HepG2 (cell line): ENCODE data around the gene OPRL1. TPM values are rescaled to one million over a fixed set of nuclear protein-coding genes. Genes with fewer than 3 reads are reported as not detected.

Source experiments
- ARNT2 ChIP-seq: sonication (generic); formaldehyde crosslinking; IDR thresholded peaks from 2 replicates; pipeline ENCODE4 v1.8.0; 2022; ENCODE audit warnings: mild to moderate bottlenecking, low read depth, missing genetic modification reagents, moderate library complexity
- HDAC6 ChIP-seq: fragments of 200-600 bp; sonication (generic); IDR thresholded peaks from 2 replicates; pipeline ENCODE4 v1.7.0; 2017; ENCODE audit warnings: mild to moderate bottlenecking, antibody characterized with exemption, low read length, low read depth
- SP1 ChIP-seq, 2 experiments: fragments of 450-650 bp in 1 of 2; sonication (generic) in 1 of 2; formaldehyde crosslinking in 1 of 2; IDR thresholded peaks; 2 replicates each; pipeline versions ENCODE4 v1.4.0 to v1.6.1; 2016 to 2020; ENCODE audit warnings: missing genetic modification reagents in 1 of 2
- TBP ChIP-seq: sonication (generic); formaldehyde crosslinking; IDR thresholded peaks from 2 replicates; pipeline ENCODE4 v1.5.0; 2020; ENCODE audit warnings: missing genetic modification reagents
- ZNF841 ChIP-seq: sonication (generic); formaldehyde crosslinking; IDR thresholded peaks from 2 replicates; pipeline ENCODE4 v1.8.1; 2023; ENCODE audit warnings: missing genetic modification reagents, borderline replicate concordance
- ZSCAN29 ChIP-seq: sonication (generic); formaldehyde crosslinking; conservative IDR thresholded peaks from 2 replicates; pipeline ENCODE4 v1.4.0; 2020; ENCODE audit warnings: mild to moderate bottlenecking, missing genetic modification reagents
- polyA plus RNA-seq, 8 experiments: library from polyadenylated mRNA; depleted of rRNA in 3 of 8; stranded (reverse) in 7 of 8; unstranded in 1 of 8; fragments of >200 nt; fragmentation: Illumina TruSeq in 4 of 8; extraction: Trizol in 4 of 8; gene quantifications; 2 replicates each; pipeline versions ENCODE4 v1.2.1 to v1.2.3, GENCODE V29; 2011 to 2016; ENCODE audit warnings: low read depth in 4 of 8, missing spikeins in 1 of 8, mixed read lengths in 1 of 8; ENCODE audit not compliant: insufficient read depth in 1 of 8
- total RNA-seq, 5 experiments: library from RNA; depleted of rRNA; stranded (reverse); fragments of >200 nt; fragmentation: Illumina TruSeq; extraction: Trizol; gene quantifications; 2 replicates each; pipeline ENCODE4 v1.2.3, GENCODE V29; 2016; ENCODE audit warnings: low read depth in 1 of 5
- TF ChIP-seq, protein P1 (sequence below): sonication (generic); formaldehyde crosslinking; IDR thresholded peaks from 2 replicates; pipeline ENCODE4 v1.4.0; 2020; ENCODE audit warnings: mild to moderate bottlenecking, missing genetic modification reagents
- TF ChIP-seq, protein P2 (sequence below): IDR thresholded peaks from 2 replicates; pipeline ENCODE4 v1.6.1; 2012; ENCODE audit warnings: low read length, improper control_type of control experiment
- TF ChIP-seq, protein P3 (sequence below): sonication (generic); formaldehyde crosslinking; IDR thresholded peaks from 2 replicates; pipeline ENCODE4 v1.9.0; 2021; ENCODE audit warnings: mild to moderate bottlenecking, missing genetic modification reagents
- TF ChIP-seq, protein P4 (sequence below): sonication (generic); formaldehyde crosslinking; IDR thresholded peaks from 2 replicates; pipeline ENCODE4 v1.4.0; 2020; ENCODE audit warnings: mild to moderate bottlenecking, missing genetic modification reagents, borderline replicate concordance
- TF ChIP-seq, protein P5 (sequence below): sonication (generic); formaldehyde crosslinking; IDR thresholded peaks from 2 replicates; pipeline ENCODE4 v1.8.1; 2023; ENCODE audit warnings: missing genetic modification reagents, mild to moderate bottlenecking, borderline replicate concordance

The OPRL1 gene
- total and polyA plus RNA-seq, 2 of the 13 experiments (the other 11 are each of a cell fraction or from before 2014, with no cell fraction given) = 0.35 to 0.71 TPM

DNA sequence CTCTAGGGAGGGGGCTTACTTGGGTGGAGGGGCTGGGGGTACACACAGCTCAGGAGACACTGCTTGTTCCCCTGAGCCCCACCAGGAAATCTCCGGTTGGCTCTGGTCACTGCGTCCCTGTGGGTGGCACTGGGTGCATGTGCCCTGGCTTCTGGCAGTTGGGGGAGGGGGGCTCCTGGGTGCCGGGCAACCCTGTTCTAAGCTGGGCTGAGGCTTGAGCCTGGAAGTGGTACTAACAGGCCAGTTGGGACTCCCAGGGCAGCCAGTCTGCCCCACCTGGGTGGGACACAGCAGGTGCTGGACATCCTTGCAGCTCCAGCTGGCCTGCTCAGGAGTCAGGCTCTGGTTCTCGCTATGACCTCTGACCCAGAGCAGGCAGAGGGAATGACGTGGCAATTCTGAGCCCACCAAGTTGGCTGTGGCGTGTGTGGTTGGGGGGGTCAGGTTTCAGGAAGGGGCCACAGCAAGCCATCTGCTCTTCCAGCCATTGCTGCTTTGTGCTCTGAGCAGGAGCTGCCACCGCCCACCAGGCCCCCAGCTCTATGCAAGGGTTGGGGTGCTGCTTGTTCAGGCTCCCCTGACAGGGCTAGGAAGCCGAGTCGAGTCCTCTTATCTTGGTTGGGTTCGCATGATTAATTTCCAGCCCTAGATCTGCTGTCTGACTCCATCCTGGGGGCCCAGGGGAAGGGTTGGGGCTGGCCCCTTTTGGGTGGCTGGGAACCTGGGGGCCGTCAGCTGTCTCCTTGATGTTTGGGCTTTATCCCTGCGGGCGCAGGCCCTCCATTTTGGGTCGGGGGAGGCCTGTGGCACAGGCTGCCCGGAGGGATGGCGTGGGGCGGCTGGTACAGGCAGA is 43.3 kb upstream of the OPRL1 start (continued):
- TF ChIP-seq, protein P1, sequence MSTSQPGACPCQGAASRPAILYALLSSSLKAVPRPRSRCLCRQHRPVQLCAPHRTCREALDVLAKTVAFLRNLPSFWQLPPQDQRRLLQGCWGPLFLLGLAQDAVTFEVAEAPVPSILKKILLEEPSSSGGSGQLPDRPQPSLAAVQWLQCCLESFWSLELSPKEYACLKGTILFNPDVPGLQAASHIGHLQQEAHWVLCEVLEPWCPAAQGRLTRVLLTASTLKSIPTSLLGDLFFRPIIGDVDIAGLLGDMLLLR (CRISPR knock-in tag) = peak; percentile 82
- TF ChIP-seq, protein P2, sequence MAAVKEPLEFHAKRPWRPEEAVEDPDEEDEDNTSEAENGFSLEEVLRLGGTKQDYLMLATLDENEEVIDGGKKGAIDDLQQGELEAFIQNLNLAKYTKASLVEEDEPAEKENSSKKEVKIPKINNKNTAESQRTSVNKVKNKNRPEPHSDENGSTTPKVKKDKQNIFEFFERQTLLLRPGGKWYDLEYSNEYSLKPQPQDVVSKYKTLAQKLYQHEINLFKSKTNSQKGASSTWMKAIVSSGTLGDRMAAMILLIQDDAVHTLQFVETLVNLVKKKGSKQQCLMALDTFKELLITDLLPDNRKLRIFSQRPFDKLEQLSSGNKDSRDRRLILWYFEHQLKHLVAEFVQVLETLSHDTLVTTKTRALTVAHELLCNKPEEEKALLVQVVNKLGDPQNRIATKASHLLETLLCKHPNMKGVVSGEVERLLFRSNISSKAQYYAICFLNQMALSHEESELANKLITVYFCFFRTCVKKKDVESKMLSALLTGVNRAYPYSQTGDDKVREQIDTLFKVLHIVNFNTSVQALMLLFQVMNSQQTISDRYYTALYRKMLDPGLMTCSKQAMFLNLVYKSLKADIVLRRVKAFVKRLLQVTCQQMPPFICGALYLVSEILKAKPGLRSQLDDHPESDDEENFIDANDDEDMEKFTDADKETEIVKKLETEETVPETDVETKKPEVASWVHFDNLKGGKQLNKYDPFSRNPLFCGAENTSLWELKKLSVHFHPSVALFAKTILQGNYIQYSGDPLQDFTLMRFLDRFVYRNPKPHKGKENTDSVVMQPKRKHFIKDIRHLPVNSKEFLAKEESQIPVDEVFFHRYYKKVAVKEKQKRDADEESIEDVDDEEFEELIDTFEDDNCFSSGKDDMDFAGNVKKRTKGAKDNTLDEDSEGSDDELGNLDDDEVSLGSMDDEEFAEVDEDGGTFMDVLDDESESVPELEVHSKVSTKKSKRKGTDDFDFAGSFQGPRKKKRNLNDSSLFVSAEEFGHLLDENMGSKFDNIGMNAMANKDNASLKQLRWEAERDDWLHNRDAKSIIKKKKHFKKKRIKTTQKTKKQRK = no peak
- TF ChIP-seq, protein P3, sequence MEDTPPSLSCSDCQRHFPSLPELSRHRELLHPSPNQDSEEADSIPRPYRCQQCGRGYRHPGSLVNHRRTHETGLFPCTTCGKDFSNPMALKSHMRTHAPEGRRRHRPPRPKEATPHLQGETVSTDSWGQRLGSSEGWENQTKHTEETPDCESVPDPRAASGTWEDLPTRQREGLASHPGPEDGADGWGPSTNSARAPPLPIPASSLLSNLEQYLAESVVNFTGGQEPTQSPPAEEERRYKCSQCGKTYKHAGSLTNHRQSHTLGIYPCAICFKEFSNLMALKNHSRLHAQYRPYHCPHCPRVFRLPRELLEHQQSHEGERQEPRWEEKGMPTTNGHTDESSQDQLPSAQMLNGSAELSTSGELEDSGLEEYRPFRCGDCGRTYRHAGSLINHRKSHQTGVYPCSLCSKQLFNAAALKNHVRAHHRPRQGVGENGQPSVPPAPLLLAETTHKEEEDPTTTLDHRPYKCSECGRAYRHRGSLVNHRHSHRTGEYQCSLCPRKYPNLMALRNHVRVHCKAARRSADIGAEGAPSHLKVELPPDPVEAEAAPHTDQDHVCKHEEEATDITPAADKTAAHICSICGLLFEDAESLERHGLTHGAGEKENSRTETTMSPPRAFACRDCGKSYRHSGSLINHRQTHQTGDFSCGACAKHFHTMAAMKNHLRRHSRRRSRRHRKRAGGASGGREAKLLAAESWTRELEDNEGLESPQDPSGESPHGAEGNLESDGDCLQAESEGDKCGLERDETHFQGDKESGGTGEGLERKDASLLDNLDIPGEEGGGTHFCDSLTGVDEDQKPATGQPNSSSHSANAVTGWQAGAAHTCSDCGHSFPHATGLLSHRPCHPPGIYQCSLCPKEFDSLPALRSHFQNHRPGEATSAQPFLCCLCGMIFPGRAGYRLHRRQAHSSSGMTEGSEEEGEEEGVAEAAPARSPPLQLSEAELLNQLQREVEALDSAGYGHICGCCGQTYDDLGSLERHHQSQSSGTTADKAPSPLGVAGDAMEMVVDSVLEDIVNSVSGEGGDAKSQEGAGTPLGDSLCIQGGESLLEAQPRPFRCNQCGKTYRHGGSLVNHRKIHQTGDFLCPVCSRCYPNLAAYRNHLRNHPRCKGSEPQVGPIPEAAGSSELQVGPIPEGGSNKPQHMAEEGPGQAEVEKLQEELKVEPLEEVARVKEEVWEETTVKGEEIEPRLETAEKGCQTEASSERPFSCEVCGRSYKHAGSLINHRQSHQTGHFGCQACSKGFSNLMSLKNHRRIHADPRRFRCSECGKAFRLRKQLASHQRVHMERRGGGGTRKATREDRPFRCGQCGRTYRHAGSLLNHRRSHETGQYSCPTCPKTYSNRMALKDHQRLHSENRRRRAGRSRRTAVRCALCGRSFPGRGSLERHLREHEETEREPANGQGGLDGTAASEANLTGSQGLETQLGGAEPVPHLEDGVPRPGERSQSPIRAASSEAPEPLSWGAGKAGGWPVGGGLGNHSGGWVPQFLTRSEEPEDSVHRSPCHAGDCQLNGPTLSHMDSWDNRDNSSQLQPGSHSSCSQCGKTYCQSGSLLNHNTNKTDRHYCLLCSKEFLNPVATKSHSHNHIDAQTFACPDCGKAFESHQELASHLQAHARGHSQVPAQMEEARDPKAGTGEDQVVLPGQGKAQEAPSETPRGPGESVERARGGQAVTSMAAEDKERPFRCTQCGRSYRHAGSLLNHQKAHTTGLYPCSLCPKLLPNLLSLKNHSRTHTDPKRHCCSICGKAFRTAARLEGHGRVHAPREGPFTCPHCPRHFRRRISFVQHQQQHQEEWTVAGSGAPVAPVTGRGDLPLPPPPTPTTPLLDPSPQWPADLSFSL (CRISPR knock-in tag) = no peak
- TF ChIP-seq ARNT2 (peak; percentile 44; the same call in 1 of the 2 replicates), ZSCAN29 (CRISPR knock-in tag) (no peak), TBP (CRISPR knock-in tag) (no peak), SP1 (IDR thresholded peaks at IDR 0.05) (no peak), SP1 (CRISPR knock-in tag; IDR thresholded peaks at IDR 0.05) (peak; percentile 38; the same call in 1 of the 2 replicates), HDAC6 (no peak), ZNF841 (CRISPR knock-in tag) (no peak)
- TF ChIP-seq, protein P4, sequence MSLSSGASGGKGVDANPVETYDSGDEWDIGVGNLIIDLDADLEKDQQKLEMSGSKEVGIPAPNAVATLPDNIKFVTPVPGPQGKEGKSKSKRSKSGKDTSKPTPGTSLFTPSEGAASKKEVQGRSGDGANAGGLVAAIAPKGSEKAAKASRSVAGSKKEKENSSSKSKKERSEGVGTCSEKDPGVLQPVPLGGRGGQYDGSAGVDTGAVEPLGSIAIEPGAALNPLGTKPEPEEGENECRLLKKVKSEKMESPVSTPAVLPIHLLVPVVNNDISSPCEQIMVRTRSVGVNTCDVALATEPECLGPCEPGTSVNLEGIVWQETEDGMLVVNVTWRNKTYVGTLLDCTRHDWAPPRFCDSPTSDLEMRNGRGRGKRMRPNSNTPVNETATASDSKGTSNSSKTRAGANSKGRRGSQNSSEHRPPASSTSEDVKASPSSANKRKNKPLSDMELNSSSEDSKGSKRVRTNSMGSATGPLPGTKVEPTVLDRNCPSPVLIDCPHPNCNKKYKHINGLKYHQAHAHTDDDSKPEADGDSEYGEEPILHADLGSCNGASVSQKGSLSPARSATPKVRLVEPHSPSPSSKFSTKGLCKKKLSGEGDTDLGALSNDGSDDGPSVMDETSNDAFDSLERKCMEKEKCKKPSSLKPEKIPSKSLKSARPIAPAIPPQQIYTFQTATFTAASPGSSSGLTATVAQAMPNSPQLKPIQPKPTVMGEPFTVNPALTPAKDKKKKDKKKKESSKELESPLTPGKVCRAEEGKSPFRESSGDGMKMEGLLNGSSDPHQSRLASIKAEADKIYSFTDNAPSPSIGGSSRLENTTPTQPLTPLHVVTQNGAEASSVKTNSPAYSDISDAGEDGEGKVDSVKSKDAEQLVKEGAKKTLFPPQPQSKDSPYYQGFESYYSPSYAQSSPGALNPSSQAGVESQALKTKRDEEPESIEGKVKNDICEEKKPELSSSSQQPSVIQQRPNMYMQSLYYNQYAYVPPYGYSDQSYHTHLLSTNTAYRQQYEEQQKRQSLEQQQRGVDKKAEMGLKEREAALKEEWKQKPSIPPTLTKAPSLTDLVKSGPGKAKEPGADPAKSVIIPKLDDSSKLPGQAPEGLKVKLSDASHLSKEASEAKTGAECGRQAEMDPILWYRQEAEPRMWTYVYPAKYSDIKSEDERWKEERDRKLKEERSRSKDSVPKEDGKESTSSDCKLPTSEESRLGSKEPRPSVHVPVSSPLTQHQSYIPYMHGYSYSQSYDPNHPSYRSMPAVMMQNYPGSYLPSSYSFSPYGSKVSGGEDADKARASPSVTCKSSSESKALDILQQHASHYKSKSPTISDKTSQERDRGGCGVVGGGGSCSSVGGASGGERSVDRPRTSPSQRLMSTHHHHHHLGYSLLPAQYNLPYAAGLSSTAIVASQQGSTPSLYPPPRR (CRISPR knock-in tag) = no peak
- TF ChIP-seq, protein P5, sequence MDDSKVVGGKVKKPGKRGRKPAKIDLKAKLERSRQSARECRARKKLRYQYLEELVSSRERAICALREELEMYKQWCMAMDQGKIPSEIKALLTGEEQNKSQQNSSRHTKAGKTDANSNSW (CRISPR knock-in tag) = no peak; the same call in 1 of the 2 replicates
